ENCODE measurements around the gene RASSF9.

DNA sequence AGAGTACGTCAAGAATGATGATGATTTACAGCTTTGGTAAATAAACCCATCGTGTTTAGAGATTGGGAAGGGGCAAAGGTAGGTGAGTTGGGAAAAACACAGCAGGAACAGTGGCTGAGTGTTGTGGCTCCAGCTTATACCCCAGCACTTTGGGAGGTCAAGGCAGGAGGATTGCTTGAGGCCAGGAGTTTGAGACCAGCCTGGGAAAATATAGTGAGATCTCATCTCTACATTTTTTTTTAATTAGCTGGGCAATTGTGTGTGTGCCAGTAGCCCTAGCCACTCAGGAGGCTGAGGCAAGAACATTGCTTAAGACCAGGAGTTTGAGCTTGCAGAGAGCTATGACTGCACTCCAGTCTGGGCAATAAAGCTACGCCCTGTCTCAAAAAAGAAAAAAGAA, 77.1 kb downstream of the RASSF9 start:
- TF ChIP-seq, protein P1, sequence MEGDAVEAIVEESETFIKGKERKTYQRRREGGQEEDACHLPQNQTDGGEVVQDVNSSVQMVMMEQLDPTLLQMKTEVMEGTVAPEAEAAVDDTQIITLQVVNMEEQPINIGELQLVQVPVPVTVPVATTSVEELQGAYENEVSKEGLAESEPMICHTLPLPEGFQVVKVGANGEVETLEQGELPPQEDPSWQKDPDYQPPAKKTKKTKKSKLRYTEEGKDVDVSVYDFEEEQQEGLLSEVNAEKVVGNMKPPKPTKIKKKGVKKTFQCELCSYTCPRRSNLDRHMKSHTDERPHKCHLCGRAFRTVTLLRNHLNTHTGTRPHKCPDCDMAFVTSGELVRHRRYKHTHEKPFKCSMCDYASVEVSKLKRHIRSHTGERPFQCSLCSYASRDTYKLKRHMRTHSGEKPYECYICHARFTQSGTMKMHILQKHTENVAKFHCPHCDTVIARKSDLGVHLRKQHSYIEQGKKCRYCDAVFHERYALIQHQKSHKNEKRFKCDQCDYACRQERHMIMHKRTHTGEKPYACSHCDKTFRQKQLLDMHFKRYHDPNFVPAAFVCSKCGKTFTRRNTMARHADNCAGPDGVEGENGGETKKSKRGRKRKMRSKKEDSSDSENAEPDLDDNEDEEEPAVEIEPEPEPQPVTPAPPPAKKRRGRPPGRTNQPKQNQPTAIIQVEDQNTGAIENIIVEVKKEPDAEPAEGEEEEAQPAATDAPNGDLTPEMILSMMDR (IDR thresholded peaks at IDR 0.05), result no peak
- TF ChIP-seq POLR2A (IDR thresholded peaks at IDR 0.05), result no peak

Measured in uterus (tissue), 2 donors.